Fibroblast of villous mesenchyme (primary cell): Measurements from ENCODE around the gene SOX5. TPM values are rescaled to one million over a fixed set of nuclear protein-coding genes. Genes with fewer than 3 reads are reported as not detected.

Source experiments
- DNase-seq: peaks from one replicate; pipeline ENCODE4 v3.0.0-alpha.2; 2010; ENCODE audit warnings: low read depth
- H3K4me3 ChIP-seq: 2 replicates; pipeline ENCODE4 v1.5.1; 2011; ENCODE audit warnings: low read depth, mild to moderate bottlenecking, low read length
- total RNA-seq: library from RNA; depleted of rRNA; stranded (reverse); fragments of >200 nt; gene quantifications from 2 replicates; pipeline ENCODE4 v1.2.3, GENCODE V29; 2012
- TF ChIP-seq, protein P1 (sequence below): IDR thresholded peaks from 2 replicates; pipeline ENCODE4 v1.5.1; 2012; ENCODE audit warnings: low read depth, mild to moderate bottlenecking, low read length; ENCODE audit not compliant: insufficient read depth

Gene SOX5
- total RNA-seq, 1 donor, result 13.8 TPM

DNA sequence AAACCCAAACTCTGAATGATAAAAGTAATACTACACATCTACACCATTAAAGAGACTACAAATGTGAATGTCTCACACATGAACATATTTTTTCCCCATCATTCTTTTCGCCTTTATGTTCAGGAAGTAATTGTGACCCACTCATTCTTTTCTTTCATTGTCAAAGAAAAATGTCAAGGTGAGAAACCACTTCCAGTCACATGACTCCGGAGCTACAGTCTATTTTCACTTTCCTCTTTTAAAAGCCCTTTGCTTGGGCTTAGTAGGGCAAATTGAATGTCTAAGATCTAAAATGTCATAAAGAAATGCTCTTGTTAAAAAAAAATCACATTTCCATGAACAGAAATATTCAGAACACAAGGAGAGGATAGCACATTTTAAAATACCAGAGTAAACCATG, 461.3 kb downstream of the SOX5 start:
- no peak overlapping the region for H3K4me3 ChIP-seq
- TF ChIP-seq, protein P1, sequence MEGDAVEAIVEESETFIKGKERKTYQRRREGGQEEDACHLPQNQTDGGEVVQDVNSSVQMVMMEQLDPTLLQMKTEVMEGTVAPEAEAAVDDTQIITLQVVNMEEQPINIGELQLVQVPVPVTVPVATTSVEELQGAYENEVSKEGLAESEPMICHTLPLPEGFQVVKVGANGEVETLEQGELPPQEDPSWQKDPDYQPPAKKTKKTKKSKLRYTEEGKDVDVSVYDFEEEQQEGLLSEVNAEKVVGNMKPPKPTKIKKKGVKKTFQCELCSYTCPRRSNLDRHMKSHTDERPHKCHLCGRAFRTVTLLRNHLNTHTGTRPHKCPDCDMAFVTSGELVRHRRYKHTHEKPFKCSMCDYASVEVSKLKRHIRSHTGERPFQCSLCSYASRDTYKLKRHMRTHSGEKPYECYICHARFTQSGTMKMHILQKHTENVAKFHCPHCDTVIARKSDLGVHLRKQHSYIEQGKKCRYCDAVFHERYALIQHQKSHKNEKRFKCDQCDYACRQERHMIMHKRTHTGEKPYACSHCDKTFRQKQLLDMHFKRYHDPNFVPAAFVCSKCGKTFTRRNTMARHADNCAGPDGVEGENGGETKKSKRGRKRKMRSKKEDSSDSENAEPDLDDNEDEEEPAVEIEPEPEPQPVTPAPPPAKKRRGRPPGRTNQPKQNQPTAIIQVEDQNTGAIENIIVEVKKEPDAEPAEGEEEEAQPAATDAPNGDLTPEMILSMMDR, result no peak
- DNase-seq, result no peak

DNA sequence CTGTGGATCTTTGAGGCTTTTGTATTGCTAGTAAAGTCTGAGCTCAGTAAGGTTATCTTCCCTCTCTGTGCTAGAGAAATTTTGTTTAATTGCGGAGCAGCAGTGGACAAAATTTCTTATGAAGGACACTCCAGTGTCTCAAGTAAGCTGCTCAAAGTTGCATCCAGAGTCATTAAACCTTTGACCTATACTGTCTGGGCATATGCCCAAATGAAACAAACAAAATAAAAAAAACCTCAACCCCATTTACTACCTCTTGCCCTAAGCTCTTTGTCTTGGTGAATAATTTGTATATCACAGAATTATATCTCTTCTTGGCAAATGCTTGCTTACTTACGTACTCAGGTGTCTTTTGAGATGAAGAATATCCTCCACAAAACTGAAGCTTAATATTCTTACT, 465.2 kb downstream of the SOX5 start:
- TF ChIP-seq, protein P1, result no peak
- no peak overlapping the region for H3K4me3 ChIP-seq
- DNase-seq, result no peak

DNA sequence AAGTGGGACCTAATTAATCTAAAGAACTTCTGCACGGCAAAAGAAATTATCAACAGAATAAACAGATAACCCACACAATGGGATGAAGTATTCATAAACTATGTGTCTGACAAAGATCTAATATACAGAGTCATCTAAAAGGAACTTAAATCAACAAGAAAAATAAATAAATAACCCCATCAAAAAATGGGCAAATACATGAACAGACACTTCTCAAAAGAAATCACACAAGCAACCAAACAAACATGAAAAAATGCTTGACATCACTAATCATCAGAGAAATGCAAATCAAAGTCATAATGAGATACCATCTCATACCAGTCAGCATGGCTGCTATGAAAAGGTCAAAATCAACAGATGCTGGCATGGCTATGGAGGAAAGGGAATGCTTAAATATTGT, 466.9 kb downstream of the SOX5 start:
- no peak for DNase-seq
- H3K4me3 ChIP-seq, result no peak overlapping the region
- TF ChIP-seq, protein P1, result no peak
